Fibroblast of villous mesenchyme (primary cell): ENCODE measurements around the gene ADCY5. TPM values are rescaled to one million over a fixed set of nuclear protein-coding genes. Genes with fewer than 3 reads are reported as not detected.

Source experiments
- DNase-seq: peaks from one replicate; pipeline ENCODE4 v3.0.0-alpha.2; 2010; ENCODE audit warnings: low read depth
- H3K4me3 ChIP-seq: 2 replicates; pipeline ENCODE4 v1.5.1; 2011; ENCODE audit warnings: low read depth, mild to moderate bottlenecking, low read length
- total RNA-seq: library from RNA; depleted of rRNA; stranded (reverse); fragments of >200 nt; gene quantifications from 2 replicates; pipeline ENCODE4 v1.2.3, GENCODE V29; 2012
- TF ChIP-seq, protein P1 (sequence below): IDR thresholded peaks from 2 replicates; pipeline ENCODE4 v1.5.1; 2012; ENCODE audit warnings: low read depth, mild to moderate bottlenecking, low read length; ENCODE audit not compliant: insufficient read depth

The ADCY5 gene
- total RNA-seq, 1 donor, result 0.43 TPM

DNA sequence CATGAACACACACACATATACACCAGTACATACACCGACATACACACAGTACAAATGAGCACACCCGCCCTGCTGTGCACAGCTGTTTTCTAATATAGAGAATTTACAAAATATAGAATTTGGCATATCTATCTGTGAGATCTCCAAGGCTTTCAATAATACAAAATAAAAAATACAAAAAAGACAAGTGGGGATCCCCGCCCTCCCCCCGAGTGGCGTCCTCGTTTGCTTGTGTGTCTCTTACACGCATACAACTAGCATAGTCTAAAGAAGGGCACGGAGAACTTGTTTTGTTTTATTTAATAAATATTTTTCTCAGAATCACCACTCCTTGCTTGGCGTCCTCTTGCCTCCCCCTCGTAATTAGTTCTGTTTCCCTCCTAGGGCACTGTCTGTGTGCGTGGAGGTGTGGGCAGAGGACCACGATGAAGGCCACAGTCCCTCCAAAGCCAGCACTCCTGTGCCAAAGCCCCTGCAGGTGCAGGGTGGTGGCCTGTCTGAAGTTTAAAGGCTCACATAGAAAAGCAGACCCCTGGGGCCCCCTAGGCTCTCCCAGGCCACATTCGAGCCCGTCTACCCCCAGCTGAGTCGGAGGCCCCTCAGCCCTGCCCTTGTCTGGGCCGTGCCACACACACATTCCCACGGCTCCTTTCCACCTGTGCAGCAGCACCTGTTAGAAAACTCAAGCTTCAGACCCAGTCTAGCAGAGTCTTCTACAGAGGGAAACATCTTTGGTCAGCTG, 165.1 kb downstream of the ADCY5 start:
- DNase-seq, result no peak
- H3K4me3 ChIP-seq, result no peak overlapping the region
- TF ChIP-seq, protein P1, sequence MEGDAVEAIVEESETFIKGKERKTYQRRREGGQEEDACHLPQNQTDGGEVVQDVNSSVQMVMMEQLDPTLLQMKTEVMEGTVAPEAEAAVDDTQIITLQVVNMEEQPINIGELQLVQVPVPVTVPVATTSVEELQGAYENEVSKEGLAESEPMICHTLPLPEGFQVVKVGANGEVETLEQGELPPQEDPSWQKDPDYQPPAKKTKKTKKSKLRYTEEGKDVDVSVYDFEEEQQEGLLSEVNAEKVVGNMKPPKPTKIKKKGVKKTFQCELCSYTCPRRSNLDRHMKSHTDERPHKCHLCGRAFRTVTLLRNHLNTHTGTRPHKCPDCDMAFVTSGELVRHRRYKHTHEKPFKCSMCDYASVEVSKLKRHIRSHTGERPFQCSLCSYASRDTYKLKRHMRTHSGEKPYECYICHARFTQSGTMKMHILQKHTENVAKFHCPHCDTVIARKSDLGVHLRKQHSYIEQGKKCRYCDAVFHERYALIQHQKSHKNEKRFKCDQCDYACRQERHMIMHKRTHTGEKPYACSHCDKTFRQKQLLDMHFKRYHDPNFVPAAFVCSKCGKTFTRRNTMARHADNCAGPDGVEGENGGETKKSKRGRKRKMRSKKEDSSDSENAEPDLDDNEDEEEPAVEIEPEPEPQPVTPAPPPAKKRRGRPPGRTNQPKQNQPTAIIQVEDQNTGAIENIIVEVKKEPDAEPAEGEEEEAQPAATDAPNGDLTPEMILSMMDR, result no peak

DNA sequence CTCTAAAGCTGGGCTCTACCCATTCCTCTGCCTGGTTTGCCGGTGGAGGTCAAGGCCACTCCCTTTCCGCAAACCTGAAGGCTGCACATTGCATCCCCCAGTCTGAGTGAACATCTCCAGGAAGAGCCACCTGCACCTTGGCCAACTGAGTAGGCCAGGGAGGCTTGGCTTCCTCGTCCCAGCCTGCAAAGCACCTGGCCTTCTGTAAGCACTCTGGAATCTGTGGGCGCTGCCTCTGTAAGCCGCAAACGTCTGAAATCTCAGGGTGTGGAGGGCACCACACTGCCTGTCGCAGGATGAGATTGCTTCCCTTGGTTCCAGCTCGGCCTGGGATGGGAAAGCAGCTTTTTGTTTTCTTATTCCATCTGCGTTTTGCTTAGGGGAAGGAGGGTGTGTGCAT, 165.8 kb downstream of the ADCY5 start:
- no peak for DNase-seq
- TF ChIP-seq, protein P1, result no peak
- H3K4me3 ChIP-seq, result no peak overlapping the region

DNA sequence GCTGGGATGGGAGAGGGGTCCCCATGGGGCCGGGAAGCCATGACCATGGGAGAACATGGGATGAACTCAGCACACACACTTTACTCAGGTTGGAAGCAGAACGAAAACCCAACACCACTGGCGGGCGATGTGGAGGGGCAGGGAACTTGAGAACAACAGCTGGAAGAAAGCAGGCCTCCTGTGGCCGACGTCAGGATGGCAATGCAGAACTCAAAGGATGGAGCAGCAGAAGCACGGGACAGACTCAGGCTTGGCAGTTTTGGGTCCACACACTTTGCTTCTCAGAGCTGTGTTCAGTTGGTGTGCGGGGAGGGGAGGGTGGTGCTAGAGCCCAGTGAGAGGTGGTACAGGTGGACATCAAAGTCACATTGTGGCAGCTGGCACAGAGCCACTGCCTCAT, 166.4 kb downstream of the ADCY5 start:
- H3K4me3 ChIP-seq, result no peak overlapping the region
- TF ChIP-seq, protein P1, result no peak
- DNase-seq, result no peak

DNA sequence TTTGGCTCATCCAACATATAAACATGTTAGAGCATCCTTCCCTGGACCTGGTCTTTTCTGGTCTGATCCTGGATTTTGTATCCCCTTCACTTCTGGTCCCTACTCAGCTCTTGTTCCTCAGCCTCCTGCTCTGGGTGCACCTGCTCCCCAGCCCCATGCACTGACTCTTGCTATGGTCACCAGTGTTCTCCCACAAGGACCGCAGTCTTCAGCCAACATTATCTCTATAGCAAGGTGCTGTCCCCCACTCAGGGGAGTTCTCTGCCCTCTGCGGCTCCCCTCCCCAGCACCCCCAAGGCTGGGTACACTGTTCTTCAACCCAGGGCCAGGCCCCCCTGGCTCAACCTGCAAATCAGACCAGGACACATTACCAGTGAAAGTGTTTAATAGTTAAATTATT, 167.0 kb downstream of the ADCY5 start:
- TF ChIP-seq, protein P1, result no peak
- DNase-seq, result no peak
- no peak overlapping the region for H3K4me3 ChIP-seq

DNA sequence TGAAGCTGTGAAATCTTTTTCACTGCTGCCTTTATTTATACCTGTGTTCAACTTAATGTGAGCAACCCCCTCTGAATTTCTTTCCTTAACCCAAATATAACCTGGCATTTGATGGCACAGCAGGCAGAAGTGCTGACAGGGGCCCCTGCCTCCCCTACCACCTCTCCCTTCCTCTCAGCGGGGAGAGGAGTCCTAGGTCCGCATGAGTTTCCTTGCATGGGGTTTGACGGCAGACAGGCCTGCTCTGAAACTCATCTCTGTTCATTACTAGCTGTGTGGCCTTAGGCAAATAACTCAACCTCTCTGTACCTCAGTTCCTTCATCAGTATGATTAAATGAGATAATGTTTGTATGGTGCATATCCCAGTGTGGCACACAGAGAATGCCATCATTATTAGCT, 167.5 kb downstream of the ADCY5 start:
- no peak for DNase-seq
- TF ChIP-seq, protein P1, result no peak
- H3K4me3 ChIP-seq, result no peak overlapping the region

DNA sequence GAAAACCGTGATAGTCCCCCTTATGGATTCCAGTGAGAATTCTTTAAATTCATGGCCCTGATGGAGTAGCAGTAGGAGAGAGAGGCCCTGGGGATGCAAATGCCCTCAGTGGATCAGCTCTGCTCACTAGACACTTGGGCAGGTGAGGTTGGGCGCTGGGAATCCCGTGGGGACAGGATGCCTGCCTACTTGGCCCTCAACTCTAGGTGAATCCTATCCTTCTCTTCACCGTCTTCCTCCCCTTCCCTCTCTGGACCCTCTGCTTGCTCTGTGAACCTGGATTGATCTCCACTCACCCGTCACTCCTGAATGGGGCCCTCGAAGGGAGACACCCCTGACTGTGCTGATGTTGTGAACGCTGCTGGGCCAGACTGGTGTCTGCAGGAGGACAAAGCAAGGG, 169.8 kb downstream of the ADCY5 start:
- H3K4me3 ChIP-seq, result no peak overlapping the region
- no peak for DNase-seq
- TF ChIP-seq, protein P1, result no peak

DNA sequence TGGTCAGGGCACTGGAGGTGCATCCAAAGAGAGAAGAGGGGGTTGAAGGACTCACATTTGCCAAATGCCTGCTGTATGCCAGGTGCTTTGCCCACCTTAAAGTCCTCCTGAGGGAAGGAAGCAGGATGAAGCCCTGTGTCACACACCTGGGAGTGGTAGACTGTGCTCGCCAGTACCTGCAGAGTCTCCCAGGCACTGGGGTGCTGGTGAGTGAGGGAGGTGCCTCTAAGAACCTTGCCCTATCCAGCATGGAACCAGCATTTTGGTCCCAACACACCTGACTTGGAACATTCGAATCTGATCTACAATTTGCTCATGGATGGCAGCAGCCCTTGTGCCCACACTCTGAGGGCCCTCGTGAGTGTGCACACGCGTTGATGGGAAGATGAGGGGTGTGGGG, 170.4 kb downstream of the ADCY5 start:
- H3K4me3 ChIP-seq, result no peak overlapping the region
- no peak for DNase-seq
- TF ChIP-seq, protein P1, result no peak
